GM12878 (cell line): ENCODE data around the gene OPCML. TPM values are rescaled to one million over a fixed set of nuclear protein-coding genes. Genes with fewer than 3 reads are reported as not detected.

Source experiments
- ATAC-seq: fragments of 200-7000 bp; cut with Tn5 transposase; 3 replicates; pipeline ENCODE4 v1.9.1; 2020; ENCODE audit warnings: mild to moderate bottlenecking, moderate library complexity
- Bru-seq: library from RNA; stranded (reverse); fragments of 400-500 nt; gene quantifications from one replicate; lab custom pipeline; 2021; lab: Mats Ljungman, UMichigan
- BruChase-seq, 2 experiments: library from RNA; stranded (reverse); fragments of 400-500 nt; gene quantifications; one replicate each; lab custom pipeline; 2021; lab: Mats Ljungman, UMichigan
- BruUV-seq: library from RNA; stranded (reverse); fragments of 400-500 nt; replicated peaks from 2 replicates; lab custom pipeline; 2021; lab: Mats Ljungman, UMichigan
- CTCF ChIA-PET: fragments of 300-600 bp; sonication (Branson Sonifier 250); formaldehyde crosslinking; extraction: SDS; loops from one replicate; lab custom pipeline; 2021; ENCODE audit warnings: inconsistent platforms; lab: Yijun Ruan, JAX
- POLR2A ChIA-PET: fragments of 350-600 bp; formaldehyde crosslinking; extraction: SDS; loops from one replicate; lab custom pipeline; 2021; ENCODE audit warnings: inconsistent platforms; lab: Charles Lee
- RAD21 ChIA-PET: fragments of 300-600 bp; sonication (Branson Sonifier 250); formaldehyde crosslinking; loops from one replicate; lab custom pipeline; 2023; ENCODE audit warnings: antibody characterized with exemption; ENCODE audit not compliant: unreplicated experiment; lab: Charles Lee
- SMC1A ChIA-PET: fragments of 300-600 bp; sonication (Branson Sonifier 250); formaldehyde crosslinking; loops from one replicate; lab custom pipeline; 2023; ENCODE audit not compliant: unreplicated experiment, uncharacterized antibody; lab: Charles Lee
- DNase-seq: peaks from one replicate; pipeline ENCODE4 v3.0.0-alpha.2; 2011; ENCODE audit warnings: low read depth, low spot score
- FAIRE-seq: peaks from 3 replicates; lab custom pipeline; 2011; peaks lifted over from hg19 to GRCh38; lab: Jason Lieb, UNC
- H2AFZ ChIP-seq: 2 replicates; pipeline ENCODE4 v1.6.0; 2011; ENCODE audit warnings: low read depth, low read length, control low read depth; ENCODE audit not compliant: control insufficient read depth
- H3K27ac ChIP-seq: 2 replicates; pipeline ENCODE4 v1.5.1; 2011; ENCODE audit warnings: control low read depth; ENCODE audit not compliant: control insufficient read depth, insufficient read depth
- H3K27me3 ChIP-seq, 2 experiments: replicated peaks in 1 of 2; 2 replicates each; pipeline versions ENCODE4 v1.6.0 to v1.6.1; 2011; ENCODE audit warnings: low read length in 1 of 2; ENCODE audit not compliant: control insufficient read depth in 2 of 2, insufficient read depth in 2 of 2
- H3K36me3 ChIP-seq, 2 experiments: 2 replicates each; pipeline ENCODE4 v1.5.1; 2011; ENCODE audit warnings: low read length in 1 of 2; ENCODE audit not compliant: control insufficient read depth in 2 of 2, insufficient read depth in 2 of 2
- H3K4me1 ChIP-seq: 2 replicates; pipeline ENCODE4 v1.6.1; 2011; ENCODE audit warnings: mild to moderate bottlenecking, low read length, moderate library complexity, mixed read lengths; ENCODE audit not compliant: control insufficient read depth, insufficient read depth
- H3K4me2 ChIP-seq: 2 replicates; pipeline ENCODE4 v1.6.0; 2011; ENCODE audit warnings: control low read depth; ENCODE audit not compliant: control insufficient read depth, insufficient read depth
- H3K4me3 ChIP-seq: fragments of 200-600 bp; sonication (generic); 2 replicates; pipeline ENCODE4 v1.5.1; 2016
- H3K79me2 ChIP-seq: 2 replicates; pipeline ENCODE4 v1.6.0; 2011; ENCODE audit warnings: low read length; ENCODE audit not compliant: control insufficient read depth, insufficient read depth
- H3K9ac ChIP-seq: 2 replicates; pipeline ENCODE4 v1.8.0; 2011; ENCODE audit warnings: low read length, control low read depth, mixed read lengths; ENCODE audit not compliant: control insufficient read depth, insufficient read depth
- H3K9me3 ChIP-seq: replicated peaks from 3 replicates; pipeline ENCODE4 v1.5.1; 2011; ENCODE audit warnings: mild to moderate bottlenecking, low read length; ENCODE audit not compliant: control insufficient read depth, insufficient read depth
- H4K20me1 ChIP-seq: 2 replicates; pipeline ENCODE4 v1.6.0; 2011; ENCODE audit not compliant: control insufficient read depth, insufficient read depth
- ATF3 ChIP-seq: IDR thresholded peaks from 2 replicates; pipeline ENCODE4 v1.6.1; 2011; ENCODE audit warnings: low read depth, mild to moderate bottlenecking, low read length, moderate library complexity, borderline replicate concordance; ENCODE audit errors: extremely low read depth
- BACH1 ChIP-seq: fragments of 450-650 bp; IDR thresholded peaks from 2 replicates; pipeline ENCODE4 v1.6.1; 2017; ENCODE audit warnings: mild to moderate bottlenecking, borderline replicate concordance
- ELK1 ChIP-seq: IDR thresholded peaks from 2 replicates; pipeline ENCODE4 v1.6.1; 2012; ENCODE audit warnings: low read depth, low read length, improper control_type of control experiment
- GABPA ChIP-seq: IDR thresholded peaks from 2 replicates; pipeline ENCODE4 v1.6.1; 2014; ENCODE audit warnings: antibody characterized with exemption, low read depth, mild to moderate bottlenecking, inconsistent platforms
- IKZF1 ChIP-seq: fragments of 450-650 bp; conservative IDR thresholded peaks from 2 replicates; pipeline ENCODE4 v1.6.1; 2017; ENCODE audit warnings: antibody characterized with exemption, mild to moderate bottlenecking
- IRF4 ChIP-seq: IDR thresholded peaks from 2 replicates; pipeline ENCODE4 v1.6.1; 2011; ENCODE audit warnings: low read depth, low read length
- JUNB ChIP-seq: IDR thresholded peaks from 2 replicates; pipeline ENCODE4 v1.6.1; 2016; ENCODE audit warnings: antibody characterized with exemption, mild to moderate bottlenecking
- JUND ChIP-seq: IDR thresholded peaks from 2 replicates; pipeline ENCODE4 v1.6.1; 2012; ENCODE audit warnings: low read depth, mild to moderate bottlenecking, low read length, improper control_type of control experiment, moderate library complexity
- KAT2A ChIP-seq: conservative IDR thresholded peaks from 2 replicates; pipeline ENCODE4 v1.6.1; 2011; ENCODE audit warnings: low read depth, low read length; ENCODE audit not compliant: control insufficient read depth
- MAX ChIP-seq: IDR thresholded peaks from 2 replicates; pipeline ENCODE4 v1.6.1; 2012; ENCODE audit warnings: low read depth, low read length, improper control_type of control experiment
- MEF2A ChIP-seq: IDR thresholded peaks from 2 replicates; pipeline ENCODE4 v1.6.1; 2011; ENCODE audit warnings: low read depth, mild to moderate bottlenecking, low read length, moderate library complexity; ENCODE audit not compliant: insufficient read depth
- YY1 ChIP-seq: IDR thresholded peaks from 2 replicates; pipeline ENCODE4 v1.6.1; 2011; ENCODE audit warnings: low read depth, mild to moderate bottlenecking, low read length
- ZBTB40 ChIP-seq: fragments of 450-650 bp; IDR thresholded peaks from 2 replicates; pipeline ENCODE4 v1.6.1; 2016; ENCODE audit warnings: mild to moderate bottlenecking, moderate library complexity, borderline replicate concordance
- ZNF622 ChIP-seq: fragments of 450-650 bp; IDR thresholded peaks from 2 replicates; pipeline ENCODE4 v1.6.1; 2017; ENCODE audit warnings: mild to moderate bottlenecking, inconsistent platforms
- WGBS: methylation state at CpG from one replicate; pipeline ENCODE4 v1.1.6; 2016; ENCODE audit warnings: low lambda C conversion rate; ENCODE audit not compliant: insufficient replicate concordance, insufficient coverage; ENCODE audit errors: missing lambda C conversion rate; 5-methylcytosine and 5-hydroxymethylcytosine counted together
- in situ Hi-C: fragments of 300-500 bp; cut with MboI; formaldehyde crosslinking; loops from 9 replicates; pipeline ENCODE4 v1.14.3; 2018; ENCODE audit warnings: mixed read lengths
- intact Hi-C: fragments of 100-400 bp; cut with micrococcal nuclease; formaldehyde crosslinking; loops from one replicate; pipeline ENCODE4 v1.14.2; 2022; ENCODE audit not compliant: unreplicated experiment
- long read RNA-seq, 2 experiments: library from polyadenylated mRNA; unstranded; transcript quantifications; one replicate each; pipeline ENCODE4 v2.0.0, GENCODE V29; 2019 to 2020
- polyA minus RNA-seq, 3 experiments: library from RNA; depleted of rRNA, polyadenylated mRNA; stranded (reverse); fragments of >200 nt; gene quantifications; 2 replicates each; pipeline ENCODE4 v1.2.3, GENCODE V29; 2011
- polyA plus RNA-seq, 11 experiments: library from polyadenylated mRNA; depleted of rRNA in 4 of 11; unstranded in 6 of 11; stranded (reverse) in 5 of 11; fragments of >200 nt; fragmentation: Nextera tagmentation in 4 of 11; fragmentation: Illumina TruSeq in 1 of 11; extraction: Ambion mirVana in 4 of 11; extraction: Trizol in 1 of 11; gene quantifications; 1 replicate in 1 of 11; 2 replicates in 10 of 11; pipeline versions ENCODE4 v1.2.1 to v1.2.3, GENCODE V29; 2011 to 2016; ENCODE audit warnings: inconsistent platforms in 2 of 11, missing spikeins in 2 of 11, low read depth in 1 of 11
- total RNA-seq, 4 experiments: library from RNA; depleted of rRNA in 3 of 4; stranded (reverse); fragments of >200 nt in 3 of 4; fragmentation: Illumina TruSeq in 1 of 4; extraction: Trizol in 1 of 4; gene quantifications; 2 replicates each; pipeline versions ENCODE4 v1.2.1 to v1.2.3, GENCODE V29; 2013 to 2021

Gene OPCML
- not detected in 2 replicates for total RNA-seq (2013; cell fraction: nucleolus; rRNA removed)
- total RNA-seq (2014; rRNA removed) = not detected in 2 replicates
- total RNA-seq (2014; rRNA removed; fragmentation: Illumina TruSeq; extraction: Trizol) = not detected in 2 replicates
- not detected in 2 replicates for total RNA-seq (2021)
- not detected for polyA plus RNA-seq (2011; ENCODE audit: low read depth)
- 0.81 and 0.84 TPM in 2 replicates for polyA plus RNA-seq (2011; rRNA removed)
- 0.69 and 3.2 TPM in 2 replicates for polyA plus RNA-seq (2011; cell fraction: cytosol; rRNA removed)
- polyA plus RNA-seq (2011; cell fraction: nucleus; rRNA removed) = 1.8 and 2.5 TPM in 2 replicates
- not detected in 2 replicates for polyA plus RNA-seq (2012)
- not detected in 2 replicates for polyA plus RNA-seq (2014; fragmentation: Illumina TruSeq; extraction: Trizol)
- not detected for polyA plus RNA-seq (2014; fragmentation: Nextera tagmentation; extraction: Ambion mirVana)
- polyA plus RNA-seq (2014; rRNA removed) = not detected in 2 replicates
- not detected for polyA plus RNA-seq (2016; fragmentation: Nextera tagmentation; extraction: Ambion mirVana)
- polyA minus RNA-seq (2011; rRNA and poly(A)+ RNA removed) = 0.36 and 3.7 TPM in 2 replicates
- polyA minus RNA-seq (2011; cell fraction: cytosol; rRNA and poly(A)+ RNA removed) = not detected in 2 replicates
- 1.5 and 6.4 TPM in 2 replicates for polyA minus RNA-seq (2011; cell fraction: nucleus; rRNA and poly(A)+ RNA removed)
- Bru-seq, nascent RNA = percentile 26 among the genes with signal in this experiment
- percentile 30 among the genes with signal in this experiment for BruChase-seq, experiment 1, labeled RNA remaining after a 6-hour chase
- percentile 32 among the genes with signal in this experiment for BruChase-seq, experiment 2, labeled RNA remaining after a 2-hour chase
- long read RNA-seq, experiment 1 = 0 reads
- long read RNA-seq, experiment 2, partial matches to known transcripts = 0 of 1 reads
- long read RNA-seq, experiment 2, other reads (novel, unspliced or antisense) = 1 of 1 reads

GRCh38 chr11:133531971-133532651 lies at the start of gene OPCML:
TSS of gene OPCML (minus strand) at chr11:133532501.
- BruUV-seq = no TSS peak
- Histone ChIP-seq H3K36me3 (no peaks in the 10 kb centered on the region), H4K20me1 (no peaks in the 10 kb centered on the region), H3K9me3 (no peaks in the 10 kb centered on the region; the same call in 2 of the 3 replicates), H3K4me1 (no peaks in the 10 kb centered on the region), H3K9ac (no peak within 1 kb of the TSS), H3K4me3 (no peak within 1 kb of the TSS), H3K27me3 (peaks cover 6 to 8% of the 10 kb centered on the region in 2 experiments; a peak in 3 of 4 replicates), H3K79me2 (no peaks in the 10 kb centered on the region), H3K27ac (no peak within 1 kb of the TSS), H3K4me2 (no peak within 1 kb of the TSS), H2AFZ (no peak within 1 kb of the TSS)
- no peak for TF ChIP-seq ELK1
- TF ChIP-seq JUND = no peak
- TF ChIP-seq IRF4 = no peak
- TF ChIP-seq ATF3 = no peak
- no peak for TF ChIP-seq ZBTB40
- TF ChIP-seq BACH1 = no peak
- TF ChIP-seq KAT2A = no peak
- no peak for TF ChIP-seq GABPA
- TF ChIP-seq ZNF622 = no peak
- no peak for TF ChIP-seq IKZF1
- TF ChIP-seq YY1 = no peak
- no peak for TF ChIP-seq MAX
- no peak for TF ChIP-seq MEF2A
- TF ChIP-seq JUNB = no peak
- DNase-seq = no peak
- ATAC-seq = peak; percentile 24
- FAIRE-seq = no peak
- POLR2A ChIA-PET = no interaction called here
- CTCF ChIA-PET = no interaction called here
- RAD21 ChIA-PET = no interaction called here
- intact Hi-C loops (no loop called here), in situ Hi-C loops (no loop called here)
- SMC1A ChIA-PET = no interaction called here
- WGBS = 22% methylated on average over 22 of the region's 27 CpGs
